A549 (cell line): Measurements from ENCODE around the gene TP53I3.

Source experiments
- BHLHE40 ChIP-seq: IDR thresholded peaks from 2 replicates; pipeline ENCODE4 v1.6.1; 2012; ENCODE audit warnings: low read depth, low read length, inconsistent platforms
- EP300 ChIP-seq, 2 experiments: fragments of >200 bp; sonication (Bioruptor Twin); formaldehyde crosslinking; IDR thresholded peaks; 2 replicates in 1 of 2; 3 replicates in 1 of 2; pipeline ENCODE4 v1.6.1; 2016 to 2017
- JUN ChIP-seq, 2 experiments: fragments of >200 bp; sonication (Bioruptor Twin); formaldehyde crosslinking; IDR thresholded peaks; 2 replicates in 1 of 2; 3 replicates in 1 of 2; pipeline ENCODE4 v1.6.1; 2016 to 2017
- NFE2L2 ChIP-seq: fragments of 150-350 bp; conservative IDR thresholded peaks from 2 replicates; pipeline ENCODE4 v1.6.1; 2014; ENCODE audit warnings: low read length
- PHF8 ChIP-seq: fragments of 200-600 bp; sonication (generic); IDR thresholded peaks from 2 replicates; pipeline ENCODE4 v1.6.1; 2016; ENCODE audit warnings: low read depth, mild to moderate bottlenecking, antibody characterized with exemption, moderate library complexity, borderline replicate concordance
- POLR2A ChIP-seq: IDR thresholded peaks from 2 replicates; pipeline ENCODE4 v1.6.1; 2012; ENCODE audit warnings: mild to moderate bottlenecking, low read length
- RAD21 ChIP-seq, 2 experiments: fragments of >200 bp in 1 of 2; sonication (Bioruptor Twin) in 1 of 2; formaldehyde crosslinking in 1 of 2; IDR thresholded peaks in 1 of 2; conservative IDR thresholded peaks in 1 of 2; 2 replicates in 1 of 2; 3 replicates in 1 of 2; pipeline ENCODE4 v1.6.1; 2012 to 2018; ENCODE audit warnings: inconsistent platforms in 1 of 2
- TF ChIP-seq, protein P1 (sequence below): fragments of 200-600 bp; sonication (generic); IDR thresholded peaks from 2 replicates; pipeline ENCODE4 v1.6.1; 2016; ENCODE audit warnings: antibody characterized with exemption, mild to moderate bottlenecking, moderate library complexity
- TF ChIP-seq, protein P2 (sequence below): fragments of >200 bp; sonication (Bioruptor Twin); formaldehyde crosslinking; IDR thresholded peaks from 3 replicates; pipeline ENCODE4 v1.5.1; 2016
- TF ChIP-seq, protein P3 (sequence below): IDR thresholded peaks from 2 replicates; pipeline ENCODE4 v1.6.1; 2012
- TF ChIP-seq, protein P4 (sequence below): fragments of >200 bp; sonication (Bioruptor Twin); formaldehyde crosslinking; IDR thresholded peaks from 3 replicates; pipeline ENCODE4 v1.6.1; 2016
- TF ChIP-seq, protein P5 (sequence below): IDR thresholded peaks from 2 replicates; pipeline ENCODE4 v1.6.1; 2012; ENCODE audit warnings: low read depth, borderline replicate concordance

DNA sequence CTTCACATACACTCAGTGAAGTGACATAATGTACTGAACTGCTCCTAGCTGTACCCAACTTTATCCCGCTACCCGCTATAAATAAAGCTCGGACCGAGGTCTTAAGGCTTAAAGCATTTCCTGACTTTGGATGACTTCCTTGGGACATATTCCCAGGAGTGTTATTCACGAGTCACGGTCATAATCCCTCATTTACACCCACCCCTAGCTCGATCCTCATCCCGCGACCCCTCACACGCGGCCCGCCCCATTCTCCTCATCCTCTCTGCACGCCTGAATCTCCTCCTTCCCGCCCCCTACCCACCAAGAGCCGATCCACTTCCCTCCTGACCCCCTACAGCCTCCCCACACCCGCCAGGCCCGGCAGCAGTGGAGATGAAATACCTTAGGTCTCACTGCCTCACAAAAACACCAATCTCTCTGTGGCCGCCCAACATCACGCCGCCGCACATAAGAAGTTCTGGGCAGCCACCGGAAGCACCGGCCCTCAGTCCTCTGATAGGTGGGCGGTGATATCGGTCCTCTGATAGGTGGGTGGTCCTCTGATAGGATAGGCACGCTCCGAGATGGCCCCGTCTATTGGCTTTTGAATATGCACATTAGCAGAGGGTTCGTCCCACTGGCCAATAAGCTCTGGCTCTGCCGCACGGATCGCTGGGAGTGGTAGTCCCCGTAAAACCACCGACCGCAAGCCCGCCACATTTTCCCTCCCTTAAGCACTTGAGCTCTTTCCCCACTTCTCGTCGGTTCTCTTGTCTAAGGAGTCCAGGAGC lies 37.5 kb downstream of the TP53I3 start, which contains the start of gene WDCP:
- TF ChIP-seq, protein P1, sequence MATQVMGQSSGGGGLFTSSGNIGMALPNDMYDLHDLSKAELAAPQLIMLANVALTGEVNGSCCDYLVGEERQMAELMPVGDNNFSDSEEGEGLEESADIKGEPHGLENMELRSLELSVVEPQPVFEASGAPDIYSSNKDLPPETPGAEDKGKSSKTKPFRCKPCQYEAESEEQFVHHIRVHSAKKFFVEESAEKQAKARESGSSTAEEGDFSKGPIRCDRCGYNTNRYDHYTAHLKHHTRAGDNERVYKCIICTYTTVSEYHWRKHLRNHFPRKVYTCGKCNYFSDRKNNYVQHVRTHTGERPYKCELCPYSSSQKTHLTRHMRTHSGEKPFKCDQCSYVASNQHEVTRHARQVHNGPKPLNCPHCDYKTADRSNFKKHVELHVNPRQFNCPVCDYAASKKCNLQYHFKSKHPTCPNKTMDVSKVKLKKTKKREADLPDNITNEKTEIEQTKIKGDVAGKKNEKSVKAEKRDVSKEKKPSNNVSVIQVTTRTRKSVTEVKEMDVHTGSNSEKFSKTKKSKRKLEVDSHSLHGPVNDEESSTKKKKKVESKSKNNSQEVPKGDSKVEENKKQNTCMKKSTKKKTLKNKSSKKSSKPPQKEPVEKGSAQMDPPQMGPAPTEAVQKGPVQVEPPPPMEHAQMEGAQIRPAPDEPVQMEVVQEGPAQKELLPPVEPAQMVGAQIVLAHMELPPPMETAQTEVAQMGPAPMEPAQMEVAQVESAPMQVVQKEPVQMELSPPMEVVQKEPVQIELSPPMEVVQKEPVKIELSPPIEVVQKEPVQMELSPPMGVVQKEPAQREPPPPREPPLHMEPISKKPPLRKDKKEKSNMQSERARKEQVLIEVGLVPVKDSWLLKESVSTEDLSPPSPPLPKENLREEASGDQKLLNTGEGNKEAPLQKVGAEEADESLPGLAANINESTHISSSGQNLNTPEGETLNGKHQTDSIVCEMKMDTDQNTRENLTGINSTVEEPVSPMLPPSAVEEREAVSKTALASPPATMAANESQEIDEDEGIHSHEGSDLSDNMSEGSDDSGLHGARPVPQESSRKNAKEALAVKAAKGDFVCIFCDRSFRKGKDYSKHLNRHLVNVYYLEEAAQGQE = no peak
- TF ChIP-seq, protein P2, sequence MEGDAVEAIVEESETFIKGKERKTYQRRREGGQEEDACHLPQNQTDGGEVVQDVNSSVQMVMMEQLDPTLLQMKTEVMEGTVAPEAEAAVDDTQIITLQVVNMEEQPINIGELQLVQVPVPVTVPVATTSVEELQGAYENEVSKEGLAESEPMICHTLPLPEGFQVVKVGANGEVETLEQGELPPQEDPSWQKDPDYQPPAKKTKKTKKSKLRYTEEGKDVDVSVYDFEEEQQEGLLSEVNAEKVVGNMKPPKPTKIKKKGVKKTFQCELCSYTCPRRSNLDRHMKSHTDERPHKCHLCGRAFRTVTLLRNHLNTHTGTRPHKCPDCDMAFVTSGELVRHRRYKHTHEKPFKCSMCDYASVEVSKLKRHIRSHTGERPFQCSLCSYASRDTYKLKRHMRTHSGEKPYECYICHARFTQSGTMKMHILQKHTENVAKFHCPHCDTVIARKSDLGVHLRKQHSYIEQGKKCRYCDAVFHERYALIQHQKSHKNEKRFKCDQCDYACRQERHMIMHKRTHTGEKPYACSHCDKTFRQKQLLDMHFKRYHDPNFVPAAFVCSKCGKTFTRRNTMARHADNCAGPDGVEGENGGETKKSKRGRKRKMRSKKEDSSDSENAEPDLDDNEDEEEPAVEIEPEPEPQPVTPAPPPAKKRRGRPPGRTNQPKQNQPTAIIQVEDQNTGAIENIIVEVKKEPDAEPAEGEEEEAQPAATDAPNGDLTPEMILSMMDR = no peak
- TF ChIP-seq EP300 (IDR thresholded peaks at IDR 0.05) = no peak
- peak; percentile 90 for TF ChIP-seq POLR2A
- TF ChIP-seq, protein P3, sequence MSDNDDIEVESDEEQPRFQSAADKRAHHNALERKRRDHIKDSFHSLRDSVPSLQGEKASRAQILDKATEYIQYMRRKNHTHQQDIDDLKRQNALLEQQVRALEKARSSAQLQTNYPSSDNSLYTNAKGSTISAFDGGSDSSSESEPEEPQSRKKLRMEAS = peak; percentile 73
- TF ChIP-seq JUN (IDR thresholded peaks at IDR 0.05) = peak; percentile 73 to 75; a peak in 4 of 5 replicates
- TF ChIP-seq PHF8 = peak; percentile 83
- TF ChIP-seq RAD21 (conservative IDR thresholded peaks at IDR 0.05 in 1 of 2, IDR thresholded peaks at IDR 0.05 in 1 of 2) = no peak
- TF ChIP-seq, protein P4, sequence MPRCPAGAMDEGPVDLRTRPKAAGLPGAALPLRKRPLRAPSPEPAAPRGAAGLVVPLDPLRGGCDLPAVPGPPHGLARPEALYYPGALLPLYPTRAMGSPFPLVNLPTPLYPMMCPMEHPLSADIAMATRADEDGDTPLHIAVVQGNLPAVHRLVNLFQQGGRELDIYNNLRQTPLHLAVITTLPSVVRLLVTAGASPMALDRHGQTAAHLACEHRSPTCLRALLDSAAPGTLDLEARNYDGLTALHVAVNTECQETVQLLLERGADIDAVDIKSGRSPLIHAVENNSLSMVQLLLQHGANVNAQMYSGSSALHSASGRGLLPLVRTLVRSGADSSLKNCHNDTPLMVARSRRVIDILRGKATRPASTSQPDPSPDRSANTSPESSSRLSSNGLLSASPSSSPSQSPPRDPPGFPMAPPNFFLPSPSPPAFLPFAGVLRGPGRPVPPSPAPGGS = peak; percentile 41; the same call in 2 of the 3 replicates
- no peak for TF ChIP-seq NFE2L2
- TF ChIP-seq, protein P5, sequence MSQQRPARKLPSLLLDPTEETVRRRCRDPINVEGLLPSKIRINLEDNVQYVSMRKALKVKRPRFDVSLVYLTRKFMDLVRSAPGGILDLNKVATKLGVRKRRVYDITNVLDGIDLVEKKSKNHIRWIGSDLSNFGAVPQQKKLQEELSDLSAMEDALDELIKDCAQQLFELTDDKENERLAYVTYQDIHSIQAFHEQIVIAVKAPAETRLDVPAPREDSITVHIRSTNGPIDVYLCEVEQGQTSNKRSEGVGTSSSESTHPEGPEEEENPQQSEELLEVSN = peak; percentile 77; the same call in 1 of the 2 replicates
- TF ChIP-seq BHLHE40 = 0 out of 2 replicates have a peak, but pooled peaks have one; percentile 17
